ENCODE data around the gene FAM53B. TPM values are rescaled to one million over a fixed set of nuclear protein-coding genes. Genes with fewer than 3 reads are reported as not detected.

The FAM53B gene
- total RNA-seq, 1 experiment from 2014 or later = 18.3 TPM

DNA sequence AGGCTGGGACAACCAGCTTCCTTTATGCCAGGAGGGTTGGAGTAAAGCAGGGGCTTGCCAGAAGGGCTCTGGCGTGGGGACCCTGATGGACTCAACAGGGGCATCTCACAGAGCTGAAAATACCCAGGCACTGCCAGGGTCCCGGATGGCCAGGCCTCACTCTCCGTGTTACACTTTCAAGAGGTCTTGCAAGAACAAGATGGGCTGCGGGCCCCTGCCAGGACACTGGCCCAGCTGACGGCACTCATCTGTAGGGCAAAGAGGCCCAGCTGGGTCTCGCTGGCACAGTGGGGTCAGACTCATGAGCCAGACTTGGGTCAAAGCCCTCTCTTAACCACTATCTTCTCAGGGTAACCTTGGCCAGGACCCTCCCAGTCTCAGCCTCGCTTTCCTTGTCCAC is 90.9 kb downstream of the FAM53B start:
- no peaks in the 10 kb centered on the region for H3K27me3 ChIP-seq (replicated peaks; ENCODE audit: insufficient read depth, low read depth, low read length, poor library complexity)
- H3K4me3 ChIP-seq (ENCODE audit: low read depth, low read length, poor library complexity, severe bottlenecking) = no peak overlapping the region
- ChIA-PET CTCF (no interaction called here), POLR2A (ENCODE audit: low non-redundant PET) (no interaction called here)
- no peaks in the 10 kb centered on the region for H3K9me3 ChIP-seq (ENCODE audit: low read depth, low read length, poor library complexity, severe bottlenecking)
- intact Hi-C loops (cut with micrococcal nuclease; ENCODE audit: unreplicated experiment) = no loop called here
- BruUV-seq (replicated peaks) = no TSS peak
- TF ChIP-seq CTCF (conservative IDR thresholded peaks at IDR 0.05; ENCODE audit: low read depth, low read length) = no peak
- no peak for DNase-seq (ENCODE audit: low spot score)
- no peaks in the 10 kb centered on the region for H3K36me3 ChIP-seq (ENCODE audit: insufficient read depth, low read length, poor library complexity, severe bottlenecking)
- peaks cover 6% of the 10 kb centered on the region for H3K4me1 ChIP-seq (ENCODE audit: insufficient read depth, low read length, poor library complexity, severe bottlenecking)
- H3K27ac ChIP-seq (ENCODE audit: low read depth, low read length, poor library complexity, severe bottlenecking) = no peak overlapping the region

- POLR2A ChIA-PET (ENCODE audit: low non-redundant PET) = no interaction called here
- no peak overlapping the region for H3K4me3 ChIP-seq (ENCODE audit: low read depth, low read length, poor library complexity, severe bottlenecking)
- no TSS peak for BruUV-seq (replicated peaks)
- CTCF ChIA-PET = no interaction called here
- no peak for TF ChIP-seq EZH2 (IDR thresholded peaks at IDR 0.05; ENCODE audit: borderline replicate concordance, low read depth, low read length, poor library complexity, severe bottlenecking)
- TF ChIP-seq CTCF (conservative IDR thresholded peaks at IDR 0.05; ENCODE audit: low read depth, low read length) = no peak
- H3K27me3 ChIP-seq (replicated peaks; ENCODE audit: insufficient read depth, low read depth, low read length, poor library complexity) = no peaks in the 10 kb centered on the region
- intact Hi-C loops (cut with micrococcal nuclease; ENCODE audit: unreplicated experiment) = no loop called here
- DNase-seq (ENCODE audit: low spot score) = no peak
- no peaks in the 10 kb centered on the region for H3K36me3 ChIP-seq (ENCODE audit: insufficient read depth, low read length, poor library complexity, severe bottlenecking)
- no peak overlapping the region for H3K27ac ChIP-seq (ENCODE audit: low read depth, low read length, poor library complexity, severe bottlenecking)
- H3K9me3 ChIP-seq (ENCODE audit: low read depth, low read length, poor library complexity, severe bottlenecking) = no peaks in the 10 kb centered on the region
- peaks cover 12% of the 10 kb centered on the region for H3K4me1 ChIP-seq (ENCODE audit: insufficient read depth, low read length, poor library complexity, severe bottlenecking)
These were observed 91.5 kb downstream of the FAM53B start for GRCh38 chr10:124652701-124653100.

DNA sequence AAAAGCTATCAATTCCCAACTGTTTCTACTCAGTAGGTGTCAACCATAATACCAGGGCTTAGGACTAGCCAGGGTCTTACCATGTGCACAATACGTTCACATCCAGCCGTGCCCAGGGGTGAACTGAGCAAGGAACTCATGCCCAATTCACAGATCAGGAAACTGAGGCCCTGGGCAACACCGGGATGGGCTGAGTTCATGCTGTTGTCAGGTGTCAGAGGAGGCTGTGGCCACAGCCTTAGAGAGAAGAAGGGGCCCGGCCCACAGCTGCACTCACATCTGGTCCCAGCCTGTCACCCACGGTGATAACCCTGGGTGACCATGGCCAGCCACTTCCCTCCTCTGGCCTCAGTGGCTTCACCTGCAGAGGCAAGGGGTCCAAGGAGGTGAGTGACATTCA is 92.0 kb downstream of the FAM53B start:
- DNase-seq (ENCODE audit: low spot score) = no peak
- no peaks in the 10 kb centered on the region for H3K36me3 ChIP-seq (ENCODE audit: insufficient read depth, low read length, poor library complexity, severe bottlenecking)
- ChIA-PET CTCF (no interaction called here), POLR2A (ENCODE audit: low non-redundant PET) (no interaction called here)
- BruUV-seq (replicated peaks) = no TSS peak
- no peaks in the 10 kb centered on the region for H3K9me3 ChIP-seq (ENCODE audit: low read depth, low read length, poor library complexity, severe bottlenecking)
- H3K27me3 ChIP-seq (replicated peaks; ENCODE audit: insufficient read depth, low read depth, low read length, poor library complexity) = no peaks in the 10 kb centered on the region
- H3K27ac ChIP-seq (ENCODE audit: low read depth, low read length, poor library complexity, severe bottlenecking) = no peak overlapping the region
- intact Hi-C loops (cut with micrococcal nuclease; ENCODE audit: unreplicated experiment) = no loop called here
- H3K4me1 ChIP-seq (ENCODE audit: insufficient read depth, low read length, poor library complexity, severe bottlenecking) = peaks cover 17% of the 10 kb centered on the region
- H3K4me3 ChIP-seq (ENCODE audit: low read depth, low read length, poor library complexity, severe bottlenecking) = no peak overlapping the region
- TF ChIP-seq CTCF (conservative IDR thresholded peaks at IDR 0.05; ENCODE audit: low read depth, low read length) (no peak), EZH2 (IDR thresholded peaks at IDR 0.05; ENCODE audit: borderline replicate concordance, low read depth, low read length, poor library complexity, severe bottlenecking) (no peak)

Measured in A673 (cell line).